Natural killer cell (primary cell): Measurements from ENCODE around the gene SPTBN4. TPM values are rescaled to one million over a fixed set of nuclear protein-coding genes. Genes with fewer than 3 reads are reported as not detected.

Experiments
- ATAC-seq, 3 donors: fragments of 150-1000 bp in 2 of 3; fragments of 200-7000 bp in 1 of 3; cut with Tn5 transposase; 1 replicate in 1 of 3; 2 replicates in 2 of 3; pipeline ENCODE4 v1.10.0; 2021; ENCODE audit warnings: mild to moderate bottlenecking in 2 of 3, moderate library complexity in 2 of 3
- DNase-seq, 2 donors: peaks; one replicate each; pipeline versions ENCODE4 v3.0.0 to v3.0.0-alpha.2; 2013 to 2021; ENCODE audit warnings: mixed read lengths in 1 of 2
- H3K27ac ChIP-seq: one replicate; pipeline ENCODE4 v1.5.1; 2013; ENCODE audit warnings: mild to moderate bottlenecking, low read length
- H3K27me3 ChIP-seq: one replicate; pipeline ENCODE4 v1.6.1; 2013; ENCODE audit warnings: low read length; ENCODE audit not compliant: control insufficient read depth, insufficient read depth
- H3K36me3 ChIP-seq: one replicate; pipeline ENCODE4 v1.6.1; 2013; ENCODE audit warnings: low read length; ENCODE audit not compliant: control insufficient read depth, insufficient read depth
- H3K4me1 ChIP-seq: one replicate; pipeline ENCODE4 v1.6.1; 2013; ENCODE audit warnings: low read length; ENCODE audit not compliant: control insufficient read depth, insufficient read depth
- H3K4me3 ChIP-seq: one replicate; pipeline ENCODE4 v1.5.1; 2013; ENCODE audit warnings: low read length
- H3K9me3 ChIP-seq: one replicate; pipeline ENCODE4 v1.6.1; 2013; ENCODE audit warnings: low read length; ENCODE audit not compliant: control insufficient read depth, insufficient read depth
- H3K27ac Mint-ChIP-seq, 2 donors: one replicate each; pipeline ENCODE4 v1.8.0; 2022; ENCODE audit warnings: mild to moderate bottlenecking in 2 of 2, mixed read lengths in 2 of 2, moderate library complexity in 1 of 2
- H3K27me3 Mint-ChIP-seq, 2 donors: one replicate each; pipeline ENCODE4 v1.8.0; 2022; ENCODE audit warnings: low read depth in 2 of 2, mixed read lengths in 2 of 2
- H3K36me3 Mint-ChIP-seq: one replicate; pipeline ENCODE4 v1.8.0; 2022; ENCODE audit warnings: mixed read lengths
- H3K4me1 Mint-ChIP-seq, 2 donors: one replicate each; pipeline ENCODE4 v1.8.0; 2022; ENCODE audit warnings: mixed read lengths in 2 of 2
- H3K4me3 Mint-ChIP-seq: one replicate; pipeline ENCODE4 v1.8.0; 2022; ENCODE audit warnings: mild to moderate bottlenecking, moderate library complexity, mixed read lengths
- H3K9me3 Mint-ChIP-seq, 2 donors: one replicate each; pipeline ENCODE4 v1.8.0; 2022; ENCODE audit warnings: mixed read lengths in 2 of 2
- CTCF ChIP-seq: fragments of 200-600 bp; IDR thresholded peaks from one replicate; pipeline ENCODE4 v1.8.0; 2022; ENCODE audit warnings: antibody characterized with exemption
- WGBS: methylation state at CpG from one replicate; pipeline ENCODE4 v1.1.7; 2013; ENCODE audit warnings: missing lambda C conversion rate; ENCODE audit not compliant: insufficient coverage; 5-methylcytosine and 5-hydroxymethylcytosine counted together
- intact Hi-C: fragments of 100-400 bp; cut with micrococcal nuclease; formaldehyde crosslinking; loops from one replicate; pipeline ENCODE4 v1.14.2; 2022
- total RNA-seq, 4 donors: library from RNA; stranded (reverse); fragments of 120-200 nt in 1 of 4; gene quantifications; one replicate each; pipeline versions ENCODE4 v1.2.3 to v1.2.4, GENCODE V29; 2013 to 2022

SPTBN4 gene
- total RNA-seq, 3 donors from 2014 or later (not counting 1 experiment from before 2014, with no cell fraction given), result 0.16 to 0.63 (median 0.31) TPM

- intact Hi-C loops, result loop anchor here (1.0 kb wide), 3 partner anchors 18 to 96 kb away; partner anchors contain the start of genes C19orf47 and PLD3
- H3K27me3 ChIP-seq, result no peaks in the 10 kb centered on the region
- peaks cover 16% of the 10 kb centered on the region for H3K36me3 ChIP-seq
- H3K27ac Mint-ChIP-seq, result peak within 1 kb of the TSS; percentile 92 to 97
- no peaks in the 10 kb centered on the region for H3K36me3 Mint-ChIP-seq
- H3K9me3 Mint-ChIP-seq, result no peaks in the 10 kb centered on the region
- no peaks in the 10 kb centered on the region for H3K27me3 Mint-ChIP-seq
- no peaks in the 10 kb centered on the region for H3K9me3 ChIP-seq
- peak within 1 kb of the TSS; percentile 89 for H3K27ac ChIP-seq
- peak within 1 kb of the TSS; percentile 98 for H3K4me3 Mint-ChIP-seq
- ATAC-seq (peak; percentile 70 to 87 (median 74)), DNase-seq (peak; percentile 98)
- no peak for TF ChIP-seq CTCF
- H3K4me1 ChIP-seq, result peaks cover 13% of the 10 kb centered on the region
- under 1% methylated on average over 72 of the region's 72 CpGs for WGBS
- peak within 1 kb of the TSS; percentile 91 for H3K4me3 ChIP-seq
- peaks cover 25 to 29% of the 10 kb centered on the region in 2 donors for H3K4me1 Mint-ChIP-seq
Observed at GRCh38 chr19:40444000-40444824, 22.6 kb upstream of the SPTBN4 start, which contains the start of gene SERTAD3. TSS of gene SERTAD3 (minus strand) at chr19:40444335. CDS start at chr19:40442080, 2,255 bp downstream.

GRCh38 chr19:40444825-40445312 is 21.9 kb upstream of the SPTBN4 start:
- peak overlapping the region; percentile 92 to 97 for H3K27ac Mint-ChIP-seq
- DNase-seq (no peak), ATAC-seq (no peak)
- TF ChIP-seq CTCF, result no peak
- no peaks in the 10 kb centered on the region for H3K27me3 ChIP-seq
- H3K9me3 Mint-ChIP-seq, result no peaks in the 10 kb centered on the region
- no peaks in the 10 kb centered on the region for H3K9me3 ChIP-seq
- intact Hi-C loops, result loop anchor here (1.0 kb wide), 2 partner anchors 19 to 21 kb away; no protein-coding TSS in a partner anchor
- H3K27me3 Mint-ChIP-seq, result no peaks in the 10 kb centered on the region
- H3K4me3 ChIP-seq, result peak overlapping the region; percentile 91
- peaks cover 13% of the 10 kb centered on the region for H3K4me1 ChIP-seq
- H3K36me3 ChIP-seq, result peaks cover 16% of the 10 kb centered on the region
- peaks cover 25 to 29% of the 10 kb centered on the region in 2 donors for H3K4me1 Mint-ChIP-seq
- H3K36me3 Mint-ChIP-seq, result no peaks in the 10 kb centered on the region
- 25% methylated on average over 18 of the region's 18 CpGs for WGBS
- H3K4me3 Mint-ChIP-seq, result peak overlapping the region; percentile 98
- H3K27ac ChIP-seq, result peak overlapping the region; percentile 64

- peak overlapping the region; percentile 92 to 97 for H3K27ac Mint-ChIP-seq
- no peaks in the 10 kb centered on the region for H3K36me3 Mint-ChIP-seq
- WGBS, result 90% methylated on average over 9 of the region's 9 CpGs
- H3K4me3 ChIP-seq, result no peak overlapping the region
- H3K4me1 Mint-ChIP-seq, result peaks cover 25 to 29% of the 10 kb centered on the region in 2 donors
- intact Hi-C loops, result no loop called here
- no peaks in the 10 kb centered on the region for H3K27me3 ChIP-seq
- H3K27me3 Mint-ChIP-seq, result no peaks in the 10 kb centered on the region
- H3K27ac ChIP-seq, result no peak overlapping the region
- no peak for TF ChIP-seq CTCF
- no peak for ATAC-seq
- H3K36me3 ChIP-seq, result peaks cover 12% of the 10 kb centered on the region
- H3K9me3 Mint-ChIP-seq, result no peaks in the 10 kb centered on the region
- H3K4me1 ChIP-seq, result peaks cover 13% of the 10 kb centered on the region
- H3K4me3 Mint-ChIP-seq, result peak overlapping the region; percentile 69
- DNase-seq, result no peak
- no peaks in the 10 kb centered on the region for H3K9me3 ChIP-seq
Observed at GRCh38 chr19:40445780-40446262, 21.0 kb upstream of the SPTBN4 start.
